SHP77 treated with DMSO at 0.1 percent for 48 hours (cell line): ENCODE data around the gene TMEM235.
"Not testable (repeated sequence)": the region's sequence is repeated elsewhere in the genome, so short reads cannot be mapped to it uniquely, and the experiment has no call there.

Source experiments
- DNase-seq: peaks from one replicate; lab custom pipeline; 2025; lab: John Stamatoyannopoulos, UW

TMEM235 gene

GRCh38 chr17:78238823-78239488, 7.5 kb downstream of the TMEM235 start:
- DNase-seq, result no peak

GRCh38 chr17:78239489-78239931, 8.1 kb downstream of the TMEM235 start:
- no peak for DNase-seq

DNA sequence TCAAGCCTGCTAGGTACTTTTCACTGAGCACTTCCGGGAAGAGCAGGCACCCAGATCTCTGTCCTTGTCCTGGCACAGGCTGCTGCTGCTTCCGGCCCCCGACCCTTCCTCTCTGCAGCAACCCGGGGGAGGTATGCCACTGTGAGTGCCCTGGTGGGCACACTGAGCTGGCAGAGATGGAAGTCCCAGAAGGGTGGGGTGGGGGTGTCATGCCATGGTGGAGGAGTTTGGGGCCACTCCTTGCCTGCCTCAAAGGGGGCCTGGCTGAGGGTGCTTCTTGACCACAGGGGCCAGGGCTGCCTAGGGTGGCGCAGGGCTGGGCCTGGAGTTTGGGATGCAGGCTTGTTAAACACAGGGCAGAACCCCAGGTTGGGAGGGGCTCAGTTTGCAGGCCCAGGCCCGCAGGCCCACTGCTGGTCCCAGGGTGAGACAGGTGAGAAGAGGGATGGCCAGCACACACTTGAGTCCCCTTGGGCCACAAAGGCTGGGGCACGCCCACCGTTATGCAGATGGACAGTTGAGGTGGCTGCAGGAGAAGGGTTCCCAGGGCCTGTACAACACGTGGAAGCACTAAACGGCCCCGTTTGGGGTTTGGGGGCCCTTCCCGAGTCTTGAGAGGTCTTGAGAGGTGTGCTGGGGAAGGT, 8.7 kb downstream of the TMEM235 start:
- no peak for DNase-seq

- DNase-seq, result no peak
These were observed 9.4 kb downstream of the TMEM235 start for GRCh38 chr17:78240839-78241238.

- DNase-seq, result peak; percentile 100
These were observed 10.0 kb downstream of the TMEM235 start for GRCh38 chr17:78241277-78242023.

DNA sequence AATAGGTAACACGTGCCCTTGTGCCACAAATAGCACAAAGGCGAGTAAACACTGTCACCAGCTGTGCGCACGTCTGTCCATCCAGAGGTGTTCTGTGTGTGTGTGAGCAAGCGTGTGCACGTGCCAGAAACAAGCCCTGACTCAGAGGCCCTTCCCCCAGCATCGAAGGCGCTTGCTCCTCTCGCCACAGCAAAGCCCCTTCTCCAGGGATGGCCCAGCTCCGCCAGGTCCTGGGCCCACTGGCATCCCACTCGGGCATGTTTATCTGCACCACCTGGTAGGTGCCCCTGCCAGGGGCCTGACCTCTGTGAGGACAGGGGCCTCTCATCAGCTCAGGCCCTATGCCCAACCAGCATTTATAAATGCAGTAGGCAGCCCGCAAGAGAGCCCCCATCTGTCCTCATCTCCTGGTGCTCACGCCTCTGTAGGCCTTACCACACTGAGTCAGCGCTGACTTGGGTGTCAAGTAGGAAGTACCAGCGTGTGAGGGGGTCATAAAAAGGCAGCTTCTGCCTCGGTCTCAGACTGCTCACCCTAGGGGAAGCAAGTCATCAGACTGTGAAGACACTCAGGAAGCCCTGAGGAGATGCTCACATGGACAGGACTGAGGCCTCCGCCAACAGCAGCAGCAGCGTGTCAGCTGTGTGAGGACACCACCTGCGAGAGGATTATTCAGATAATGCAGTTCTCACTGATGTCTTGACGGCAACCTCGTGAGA, 10.8 kb downstream of the TMEM235 start:
- DNase-seq, result peak; percentile 92

GRCh38 chr17:78247304-78247703, 15.9 kb downstream of the TMEM235 start:
- no peak for DNase-seq

DNA sequence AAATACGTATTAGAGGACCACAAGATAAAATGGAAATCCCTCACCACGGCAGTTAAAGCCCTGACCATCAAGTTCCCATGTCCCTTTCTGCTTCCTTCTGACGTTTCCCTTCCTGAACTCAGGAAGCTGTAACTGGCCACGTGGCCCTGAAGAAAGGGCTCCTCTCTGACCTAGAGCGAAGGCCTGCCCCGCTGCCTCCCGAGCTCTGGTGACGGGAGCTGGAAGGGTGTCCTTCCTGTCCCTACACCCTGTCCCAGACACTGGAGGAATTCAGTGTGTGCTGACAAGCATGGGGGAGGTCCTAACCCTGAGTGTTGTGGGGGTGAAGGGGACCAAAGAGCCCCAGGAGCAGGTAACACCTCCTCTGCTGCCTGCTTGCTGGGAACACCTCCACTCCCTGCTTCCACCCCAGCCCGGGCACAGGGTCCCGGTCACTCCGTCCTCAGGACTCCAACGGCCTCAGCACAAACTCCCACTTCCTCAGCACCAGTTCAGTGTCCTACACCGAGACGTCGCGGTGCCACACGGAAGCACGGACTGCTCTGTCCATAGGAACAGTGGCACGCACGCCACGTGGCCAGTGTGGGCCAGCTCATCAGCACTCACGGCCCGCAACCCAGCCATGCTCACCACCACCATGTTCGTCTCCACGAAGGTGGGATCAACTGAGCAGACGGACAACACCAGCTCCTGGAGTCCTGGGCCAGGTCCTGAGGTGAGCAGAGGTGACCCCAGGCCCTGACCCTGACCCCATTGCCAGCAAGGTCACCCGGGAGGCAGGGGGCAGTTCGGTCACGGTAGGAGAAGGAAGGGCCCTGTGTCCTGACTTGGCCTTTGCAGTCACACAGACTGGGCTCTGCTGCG, 16.9 kb downstream of the TMEM235 start:
- no peak for DNase-seq

GRCh38 chr17:78249074-78249817, 17.8 kb downstream of the TMEM235 start:
- DNase-seq, result no peak

- DNase-seq, result no peak
These were observed 18.7 kb downstream of the TMEM235 start for GRCh38 chr17:78249818-78250806.

GRCh38 chr17:78250891-78251772, 19.7 kb downstream of the TMEM235 start:
- peak; percentile 93 for DNase-seq

GRCh38 chr17:78251773-78252103, 20.3 kb downstream of the TMEM235 start:
- no peak for DNase-seq

GRCh38 chr17:78252111-78252634, 20.7 kb downstream of the TMEM235 start:
- no peak for DNase-seq

- no peak for DNase-seq
These were observed 21.5 kb downstream of the TMEM235 start for GRCh38 chr17:78252701-78253635.

GRCh38 chr17:78253636-78253945, 22.2 kb downstream of the TMEM235 start:
- not testable (repeated sequence) for DNase-seq

GRCh38 chr17:78253946-78254672, 22.7 kb downstream of the TMEM235 start:
- peak; percentile 82 for DNase-seq
